ENCODE data around the gene NBPF12.
"Not testable (repeated sequence)": the region's sequence is repeated elsewhere in the genome, so short reads cannot be mapped to it uniquely, and the experiment has no call there.

GRCh38 chr1:146948127-146948526, 10.0 kb downstream of the NBPF12 start:
- TF ChIP-seq, protein P1, sequence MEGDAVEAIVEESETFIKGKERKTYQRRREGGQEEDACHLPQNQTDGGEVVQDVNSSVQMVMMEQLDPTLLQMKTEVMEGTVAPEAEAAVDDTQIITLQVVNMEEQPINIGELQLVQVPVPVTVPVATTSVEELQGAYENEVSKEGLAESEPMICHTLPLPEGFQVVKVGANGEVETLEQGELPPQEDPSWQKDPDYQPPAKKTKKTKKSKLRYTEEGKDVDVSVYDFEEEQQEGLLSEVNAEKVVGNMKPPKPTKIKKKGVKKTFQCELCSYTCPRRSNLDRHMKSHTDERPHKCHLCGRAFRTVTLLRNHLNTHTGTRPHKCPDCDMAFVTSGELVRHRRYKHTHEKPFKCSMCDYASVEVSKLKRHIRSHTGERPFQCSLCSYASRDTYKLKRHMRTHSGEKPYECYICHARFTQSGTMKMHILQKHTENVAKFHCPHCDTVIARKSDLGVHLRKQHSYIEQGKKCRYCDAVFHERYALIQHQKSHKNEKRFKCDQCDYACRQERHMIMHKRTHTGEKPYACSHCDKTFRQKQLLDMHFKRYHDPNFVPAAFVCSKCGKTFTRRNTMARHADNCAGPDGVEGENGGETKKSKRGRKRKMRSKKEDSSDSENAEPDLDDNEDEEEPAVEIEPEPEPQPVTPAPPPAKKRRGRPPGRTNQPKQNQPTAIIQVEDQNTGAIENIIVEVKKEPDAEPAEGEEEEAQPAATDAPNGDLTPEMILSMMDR (IDR thresholded peaks at IDR 0.05; ENCODE audit: insufficient read depth, low read length, poor library complexity, severe bottlenecking), result not testable (repeated sequence)
- not testable (repeated sequence) for TF ChIP-seq EZH2phosphoT487 (conservative IDR thresholded peaks at IDR 0.05; ENCODE audit: low read length)
